Left cardiac atrium (tissue), 4 donors: ENCODE measurements around the gene ZBTB2. TPM values are rescaled to one million over a fixed set of nuclear protein-coding genes. Genes with fewer than 3 reads are reported as not detected.
A peak's percentile ranks its signal among the peaks of the same experiment; 100 is the strongest.
"Not testable (repeated sequence)": the region's sequence is repeated elsewhere in the genome, so short reads cannot be mapped to it uniquely, and the experiment has no call there.

Experiments
- ATAC-seq, 2 donors: fragments of 200-7000 bp; cut with Tn5 transposase; one replicate each; pipeline ENCODE4 v1.9.1; 2020; ENCODE audit warnings: mild to moderate bottlenecking in 2 of 2, moderate library complexity in 2 of 2
- DNase-seq: peaks from one replicate; pipeline ENCODE4 v3.0.0-alpha.2; 2020
- intact Hi-C, 2 donors: fragments of 100-400 bp; cut with DNase I; formaldehyde crosslinking; loops; one replicate each; pipeline versions ENCODE4 v1.14.1 to v1.15.1; 2022 to 2023
- total RNA-seq, 2 donors: library from RNA; stranded (reverse); fragmentation: NEBNext Ultra II Directional; extraction: Animal tissue kit (Norgen Biotek cat#: 25700); gene quantifications; one replicate each; pipeline ENCODE4 v1.2.1, GENCODE V29; 2021
- donor health status: DM: no; HTN: yes; CAD: no.
- donor health status: DM: no; HTN: yes; CAD: no; lungs with severe emphysema.
- donor health status: DM: yes; HTN: yes; CAD: no.
- donor health status: Dilated cardiomyopathy.

The ZBTB2 gene
- total RNA-seq, 2 donors from 2014 or later: 4.2 to 6.6 TPM

DNA sequence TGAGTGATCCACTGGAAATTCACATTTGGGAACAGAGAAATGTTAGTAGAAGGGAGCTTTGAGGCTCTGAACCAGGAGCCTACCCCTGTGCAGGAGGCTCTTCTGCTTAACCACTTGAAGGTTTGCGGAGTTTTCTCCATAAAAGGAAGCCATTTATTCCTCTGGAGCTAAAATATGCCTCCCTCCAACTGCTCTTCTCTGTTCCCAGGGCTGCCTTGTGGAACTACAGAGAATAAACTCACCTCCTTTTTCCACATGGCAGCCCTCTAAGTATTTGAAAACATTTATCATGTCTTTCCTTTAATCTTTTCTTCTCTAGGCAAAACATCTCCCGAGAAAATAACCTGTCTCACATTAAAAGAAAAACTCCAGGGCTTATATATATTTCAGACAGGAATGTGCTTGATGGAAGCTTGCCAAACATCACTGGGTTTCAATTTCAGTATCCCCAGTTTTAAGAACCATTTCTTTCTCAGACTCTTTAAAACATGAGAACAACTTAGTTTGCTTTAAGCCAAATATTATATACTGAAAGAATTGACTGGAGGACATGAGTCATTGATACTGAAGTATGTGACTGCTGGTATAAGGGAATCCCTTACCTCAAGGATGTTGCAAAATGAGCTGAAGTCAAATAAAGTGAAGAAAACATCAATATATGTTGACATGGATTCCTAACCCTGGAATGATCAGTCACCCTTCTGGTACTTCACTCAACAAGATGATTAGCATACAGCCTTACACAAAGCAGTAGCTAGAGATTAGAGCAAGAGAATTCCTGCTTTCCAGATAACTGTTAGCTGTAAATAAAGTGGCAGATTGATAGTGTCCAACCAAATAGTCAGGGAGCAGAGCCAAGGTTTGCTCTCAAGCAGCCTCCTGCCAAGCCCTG lies 74.0 kb downstream of the ZBTB2 start:
- DNase-seq: no peak
- intact Hi-C loops: loop anchor here in 1 of 2 donors (10.0 kb wide), 1 partner anchor 53 kb away; no protein-coding TSS in a partner anchor
- ATAC-seq: peak in 1 of 2 donors; percentile 26

DNA sequence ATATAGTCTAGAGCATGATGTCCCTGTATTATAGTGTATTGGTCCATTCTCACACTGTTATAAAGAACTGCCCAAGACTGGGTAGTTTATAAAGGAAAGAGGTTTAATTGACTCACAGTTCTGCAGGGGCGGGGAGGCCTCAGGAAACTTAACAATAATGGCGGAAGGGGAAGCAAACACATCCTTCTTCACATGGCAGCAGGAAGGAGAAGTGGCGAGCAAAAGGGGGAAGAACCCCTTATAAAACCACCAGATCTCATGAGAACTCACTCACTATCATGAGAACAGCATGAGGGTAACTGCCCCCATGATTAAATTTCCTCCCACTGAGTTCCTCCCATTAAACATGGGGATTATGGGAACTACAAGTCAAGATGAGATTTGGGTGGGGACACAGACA lies 75.7 kb downstream of the ZBTB2 start:
- intact Hi-C loops: loop anchor here in 1 of 2 donors (10.0 kb wide), 1 partner anchor 51 kb away; no protein-coding TSS in a partner anchor
- ATAC-seq, DNase-seq: not testable (repeated sequence)

Other genes with a start within 250 kb of the ZBTB2 start
- 10 to 100 TPM; 44.9 to 60.1 TPM for gene AKAP12, start 151.6 kb downstream of the ZBTB2 start, total RNA-seq
- gene RMND1, start 60.6 kb upstream of the ZBTB2 start, total RNA-seq: 10 to 100 TPM in 1 of 2 donors, 1 to 10 TPM in 1; 9.5 to 13.0 TPM
- 1 to 10 TPM in 1 of 2 donors, under 1 TPM in 1; 0.85 to 1.4 TPM for gene CCDC170, start 102.5 kb upstream of the ZBTB2 start, total RNA-seq